ENCODE results near the gene NAV2. TPM values are rescaled to one million over a fixed set of nuclear protein-coding genes. Genes with fewer than 3 reads are reported as not detected.

Gene NAV2
- total RNA-seq, 1 experiment from 2014 or later: 22.7 TPM

- no peak for DNase-seq (ENCODE audit: low read depth, low spot score)
- in situ Hi-C loops (cut with HindIII; ENCODE audit: low pct_unique_long_range_greater_than_20kb, low sequenced_read_pairs) (no loop called here), intact Hi-C loops (cut with micrococcal nuclease; ENCODE audit: unreplicated experiment) (no loop called here)
- no peak for TF ChIP-seq SIN3A (IDR thresholded peaks at IDR 0.05; ENCODE audit: borderline replicate concordance, insufficient read depth, low read depth, low read length)
- no peak for TF ChIP-seq POLR2AphosphoS5 (IDR thresholded peaks at IDR 0.05; ENCODE audit: low read depth, low read length)
- TF ChIP-seq CTCF (IDR thresholded peaks at IDR 0.05): no peak
- TF ChIP-seq TCF7L2 (IDR thresholded peaks at IDR 0.05; ENCODE audit: low read depth, low read length): no peak
- TF ChIP-seq REST (IDR thresholded peaks at IDR 0.05; ENCODE audit: insufficient read depth in 1 of 2, low read depth in 2 of 2, low read length in 1 of 2): no peak
- no peak for ATAC-seq
- H3K27ac ChIP-seq (ENCODE audit: low read length): no peak overlapping the region
- ChIA-PET POLR2A (no interaction called here), CTCF (no interaction called here)
- no peaks in the 10 kb centered on the region for H3K36me3 ChIP-seq (ENCODE audit: control insufficient read depth, insufficient read depth, low read length)
- no peaks in the 10 kb centered on the region for H3K4me1 ChIP-seq (ENCODE audit: control insufficient read depth, insufficient read depth, low read length)
- no TSS peak for BruUV-seq (replicated peaks)
- no peaks in the 10 kb centered on the region for H3K9me3 ChIP-seq (ENCODE audit: control insufficient read depth, insufficient read depth, low read depth, low read length)
- no peaks in the 10 kb centered on the region for H3K27me3 ChIP-seq (ENCODE audit: control insufficient read depth, insufficient read depth, low read length)
- H3K4me3 ChIP-seq (ENCODE audit: low read depth in 2 of 2, low read length in 2 of 2): no peak overlapping the region
Measured at GRCh38 chr11:19832901-19833300, 120.3 kb downstream of the NAV2 start.

GRCh38 chr11:19834771-19835170 is 122.1 kb downstream of the NAV2 start:
- Histone ChIP-seq H3K27ac (ENCODE audit: low read length) (no peak overlapping the region), H3K4me3 (ENCODE audit: low read depth in 2 of 2, low read length in 2 of 2) (no peak overlapping the region), H3K36me3 (ENCODE audit: control insufficient read depth, insufficient read depth, low read length) (no peaks in the 10 kb centered on the region), H3K4me1 (ENCODE audit: control insufficient read depth, insufficient read depth, low read length) (no peaks in the 10 kb centered on the region), H3K27me3 (ENCODE audit: control insufficient read depth, insufficient read depth, low read length) (no peaks in the 10 kb centered on the region), H3K9me3 (ENCODE audit: control insufficient read depth, insufficient read depth, low read depth, low read length) (no peaks in the 10 kb centered on the region)
- DNase-seq (ENCODE audit: low read depth, low spot score) (no peak), ATAC-seq (no peak)
- POLR2A ChIA-PET: no interaction called here
- TF ChIP-seq SIN3A (IDR thresholded peaks at IDR 0.05; ENCODE audit: borderline replicate concordance, insufficient read depth, low read depth, low read length) (no peak), CTCF (IDR thresholded peaks at IDR 0.05) (no peak), POLR2AphosphoS5 (IDR thresholded peaks at IDR 0.05; ENCODE audit: low read depth, low read length) (no peak), REST (IDR thresholded peaks at IDR 0.05; ENCODE audit: insufficient read depth in 1 of 2, low read depth in 2 of 2, low read length in 1 of 2) (no peak), TCF7L2 (IDR thresholded peaks at IDR 0.05; ENCODE audit: low read depth, low read length) (no peak)
- in situ Hi-C loops (cut with HindIII; ENCODE audit: low pct_unique_long_range_greater_than_20kb, low sequenced_read_pairs): no loop called here
- intact Hi-C loops (cut with micrococcal nuclease; ENCODE audit: unreplicated experiment): no loop called here
- CTCF ChIA-PET: no interaction called here
- no TSS peak for BruUV-seq (replicated peaks)
